NCI-H345 treated with DMSO at 0.1 percent for 48 hours (cell line): Measurements from ENCODE around the gene ZNF26.
"Not testable (repeated sequence)": the region's sequence is repeated elsewhere in the genome, so short reads cannot be mapped to it uniquely, and the experiment has no call there.

Experiments used
- DNase-seq: peaks from one replicate; lab custom pipeline; 2025; ENCODE audit not compliant: unreplicated experiment; lab: John Stamatoyannopoulos, UW

ZNF26 gene

DNA sequence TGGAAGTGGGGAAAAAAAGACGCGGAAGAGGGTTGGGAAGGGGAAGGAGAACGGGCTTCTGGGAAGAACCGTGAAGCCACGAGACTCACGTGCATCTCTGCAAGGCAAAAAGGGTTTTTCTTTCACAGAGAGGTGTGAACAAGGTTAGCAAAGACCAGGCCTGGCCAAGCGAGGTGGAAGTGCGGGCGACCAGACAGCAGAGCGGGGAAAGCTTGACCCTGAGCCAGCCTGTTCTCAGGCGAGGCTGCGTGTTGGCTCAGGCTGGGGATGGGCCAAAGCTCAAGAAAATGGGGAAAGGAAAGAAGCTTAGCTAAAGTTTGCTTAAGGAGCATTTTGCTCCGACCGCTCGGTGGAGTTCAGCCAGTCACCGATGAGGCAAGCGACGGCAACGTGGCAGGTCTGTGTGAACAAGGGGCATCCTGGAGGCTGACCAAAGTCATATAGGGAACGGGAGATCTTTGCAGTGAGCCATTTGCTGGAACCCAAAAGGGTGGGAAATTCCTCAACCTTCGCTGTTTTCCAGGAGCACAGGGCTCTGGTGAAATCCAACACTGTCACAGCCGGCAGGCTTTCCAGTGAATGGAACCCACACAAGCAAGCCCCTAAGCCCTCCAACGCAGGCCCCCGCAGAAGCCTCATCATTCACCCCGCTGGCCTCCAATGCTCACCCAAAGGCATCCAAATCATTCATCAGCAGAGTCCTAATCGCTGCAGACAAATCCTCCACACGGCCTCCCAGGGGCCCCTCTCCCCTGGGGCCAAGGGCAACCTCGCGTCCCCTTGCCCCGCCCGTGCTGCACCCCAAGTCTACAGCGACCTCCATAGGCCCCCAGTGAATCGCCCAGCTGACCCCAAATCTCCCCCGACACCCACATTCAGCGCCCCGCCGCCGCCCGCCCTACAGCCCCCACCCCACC, 30.8 kb upstream of the ZNF26 start:
- no peak for DNase-seq

GRCh38 chr12:132956011-132956788, 30.0 kb upstream of the ZNF26 start, which contains the start of gene ZNF605:
Gene ZNF605 (minus strand): TSS chr12:132956306. CDS start chr12:132945635, 10,671 bp downstream.
- peak; percentile 82 for DNase-seq

DNA sequence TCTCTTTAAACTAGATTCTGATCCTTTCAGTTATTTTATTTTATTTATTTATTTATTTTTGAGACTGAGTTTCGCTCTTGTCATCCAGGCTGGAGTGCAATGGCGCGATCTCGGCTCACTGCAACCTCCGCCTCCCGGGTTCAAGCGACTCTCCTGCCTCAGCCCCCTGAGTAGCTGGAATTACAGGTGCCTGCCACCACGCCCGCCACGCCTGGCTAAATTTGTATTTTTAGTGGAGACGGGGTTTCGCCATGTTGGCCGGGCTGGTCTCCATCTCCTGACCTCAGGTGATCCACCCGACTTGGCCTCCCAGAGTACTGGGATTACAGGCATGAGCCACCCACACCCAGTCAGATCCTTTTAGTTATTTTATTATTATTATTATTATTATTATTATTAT, 24.4 kb upstream of the ZNF26 start:
- not testable (repeated sequence) for DNase-seq

- DNase-seq: not testable (repeated sequence)
Observed at GRCh38 chr12:132963947-132964346, 22.2 kb upstream of the ZNF26 start.

GRCh38 chr12:132965796-132966195, 20.4 kb upstream of the ZNF26 start:
- DNase-seq: no peak

DNA sequence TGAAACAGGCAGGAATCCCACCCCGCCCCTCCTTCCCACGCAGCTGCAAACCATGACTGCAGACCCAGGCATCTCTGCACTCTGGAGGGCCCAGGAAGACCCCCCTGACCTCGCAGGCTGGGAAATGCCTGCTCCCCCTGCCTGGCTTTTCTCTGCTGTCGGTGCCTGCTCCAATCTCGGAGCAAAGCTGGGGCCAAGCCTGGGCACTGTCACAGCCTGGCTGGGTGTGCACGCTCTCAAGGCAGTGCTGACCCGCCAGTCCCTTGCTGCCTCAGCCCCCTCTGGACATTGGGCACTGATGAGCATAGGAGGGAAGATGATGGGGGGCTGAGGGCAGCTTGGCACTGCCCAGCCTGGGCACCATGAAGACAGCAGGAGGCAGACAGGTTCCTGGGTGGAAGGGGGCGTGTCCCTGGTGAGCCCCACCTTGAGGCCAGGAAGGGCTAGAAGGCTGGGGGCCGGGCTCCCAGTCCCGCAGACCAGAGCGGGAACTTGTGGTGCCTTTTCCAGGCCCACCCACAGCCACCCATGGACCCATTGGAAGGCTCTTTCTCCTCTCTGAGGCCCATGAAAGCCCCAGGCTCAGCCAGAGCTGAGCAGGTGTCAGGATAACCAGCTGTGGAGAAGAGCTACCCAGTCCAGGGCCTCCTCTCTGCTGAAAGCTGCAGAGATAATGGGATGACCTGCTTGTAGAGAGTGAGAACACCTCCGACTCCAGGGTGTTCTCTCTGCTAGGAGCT, 19.3 kb upstream of the ZNF26 start:
- no peak for DNase-seq

- DNase-seq: no peak
Observed at GRCh38 chr12:132967736-132968135, 18.4 kb upstream of the ZNF26 start.

GRCh38 chr12:132972374-132972773, 13.8 kb upstream of the ZNF26 start:
- no peak for DNase-seq

DNA sequence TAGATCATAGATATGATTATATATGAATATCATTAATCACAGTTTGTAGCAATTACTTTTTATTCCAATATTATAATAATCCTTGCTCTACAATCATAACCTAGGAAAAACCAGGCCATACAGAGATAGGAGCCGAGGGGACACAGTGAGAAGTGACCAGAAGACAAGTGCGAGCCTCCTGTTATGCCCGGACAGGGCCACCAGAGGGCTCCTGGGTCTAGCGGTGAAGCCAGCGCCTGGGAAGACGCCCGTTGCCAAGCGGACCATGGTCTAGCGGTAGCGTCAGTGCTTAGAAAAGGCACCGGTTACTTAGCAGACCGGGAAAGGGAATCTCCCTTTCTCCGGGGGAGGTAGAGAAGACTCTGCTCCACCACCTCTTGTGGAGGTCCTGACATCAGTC, 9.3 kb upstream of the ZNF26 start:
- not testable (repeated sequence) for DNase-seq

DNA sequence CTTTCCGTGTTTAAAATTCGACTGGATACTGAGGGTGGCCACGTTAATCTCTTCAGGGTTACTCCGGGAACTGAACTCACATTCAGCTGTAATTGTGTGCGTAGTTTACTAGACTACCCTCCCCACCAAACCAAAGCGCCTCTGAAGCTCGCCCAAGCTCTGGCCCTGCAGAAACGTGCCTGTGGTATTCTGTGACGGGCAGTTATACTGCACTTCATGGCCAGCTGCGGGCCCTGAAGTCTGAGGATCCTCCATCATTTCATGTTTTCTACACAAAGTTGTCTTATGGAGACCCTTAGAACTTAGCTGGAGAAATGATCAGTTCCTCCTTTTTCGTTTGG, 688 bp downstream of the ZNF26 start:
- DNase-seq: no peak

- no peak for DNase-seq
Observed at GRCh38 chr12:132998741-132999140, 12.6 kb downstream of the ZNF26 start.

- no peak for DNase-seq
Observed at GRCh38 chr12:133010657-133011297, 24.6 kb downstream of the ZNF26 start.

GRCh38 chr12:133023566-133023965, 37.4 kb downstream of the ZNF26 start:
- no peak for DNase-seq

DNA sequence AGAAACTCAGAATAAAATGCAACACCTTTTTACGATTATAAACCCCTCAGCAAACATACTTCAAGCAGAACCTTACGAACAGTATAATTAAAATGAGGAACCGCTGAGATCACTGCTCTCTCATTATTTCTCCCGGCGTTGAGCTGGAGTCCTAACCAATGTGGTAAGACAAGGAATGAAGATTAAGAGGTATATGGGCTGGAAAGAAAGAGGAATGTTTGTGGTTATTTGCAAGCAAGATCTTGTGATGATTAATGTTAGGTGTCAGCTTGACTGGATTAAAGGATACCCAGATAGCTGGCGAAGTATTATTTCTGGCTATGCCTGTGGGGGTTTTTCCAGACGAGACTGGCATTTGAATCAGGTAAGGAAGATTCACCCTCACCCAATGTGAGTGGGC, 40.8 kb downstream of the ZNF26 start:
- no peak for DNase-seq

- DNase-seq: peak; percentile 96
Observed at GRCh38 chr12:133037207-133038005, 51.2 kb downstream of the ZNF26 start, which contains the start of gene ZNF84. Gene ZNF84 (plus strand): TSS chr12:133037509. CDS start chr12:133041468, 3,959 bp downstream.

GRCh38 chr12:133038118-133038709, 52.0 kb downstream of the ZNF26 start:
- DNase-seq: no peak

GRCh38 chr12:133046698-133047097, 60.5 kb downstream of the ZNF26 start:
- no peak for DNase-seq

- DNase-seq: no peak
Observed at GRCh38 chr12:133057446-133057845, 71.3 kb downstream of the ZNF26 start.
